GM18870 (cell line): ENCODE data around the gene SEC63.
A peak's percentile ranks its signal among the peaks of the same experiment; 100 is the strongest.
"Not testable (repeated sequence)": the region's sequence is repeated elsewhere in the genome, so short reads cannot be mapped to it uniquely, and the experiment has no call there.

Source experiments
- ATAC-seq: cut with Tn5 transposase; IDR thresholded peaks from one replicate; pipeline ENCODE4 v1.9.1; 2021; ENCODE audit warnings: moderate library complexity; ENCODE audit not compliant: unreplicated experiment

The SEC63 gene

DNA sequence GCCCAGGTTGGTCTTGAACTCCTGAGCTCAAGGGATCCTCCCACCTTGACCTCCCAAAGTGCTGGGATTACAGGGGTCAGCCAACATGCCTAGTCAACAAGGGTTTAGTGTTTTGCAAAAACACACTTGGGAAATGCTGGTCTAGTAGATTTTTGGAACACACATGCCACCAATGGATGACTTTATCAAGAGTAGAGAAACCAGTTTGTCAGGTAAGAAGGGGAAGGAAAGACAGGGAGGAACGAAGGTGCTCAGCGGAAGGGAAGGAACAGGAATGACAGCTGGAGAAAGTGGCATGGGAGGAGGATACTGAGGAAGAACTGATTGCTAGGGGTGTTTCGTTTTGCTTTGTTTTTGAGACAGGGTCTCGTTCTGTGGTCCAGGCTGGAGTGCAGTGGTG, 15.6 kb upstream of the SEC63 start:
- no peak for ATAC-seq

DNA sequence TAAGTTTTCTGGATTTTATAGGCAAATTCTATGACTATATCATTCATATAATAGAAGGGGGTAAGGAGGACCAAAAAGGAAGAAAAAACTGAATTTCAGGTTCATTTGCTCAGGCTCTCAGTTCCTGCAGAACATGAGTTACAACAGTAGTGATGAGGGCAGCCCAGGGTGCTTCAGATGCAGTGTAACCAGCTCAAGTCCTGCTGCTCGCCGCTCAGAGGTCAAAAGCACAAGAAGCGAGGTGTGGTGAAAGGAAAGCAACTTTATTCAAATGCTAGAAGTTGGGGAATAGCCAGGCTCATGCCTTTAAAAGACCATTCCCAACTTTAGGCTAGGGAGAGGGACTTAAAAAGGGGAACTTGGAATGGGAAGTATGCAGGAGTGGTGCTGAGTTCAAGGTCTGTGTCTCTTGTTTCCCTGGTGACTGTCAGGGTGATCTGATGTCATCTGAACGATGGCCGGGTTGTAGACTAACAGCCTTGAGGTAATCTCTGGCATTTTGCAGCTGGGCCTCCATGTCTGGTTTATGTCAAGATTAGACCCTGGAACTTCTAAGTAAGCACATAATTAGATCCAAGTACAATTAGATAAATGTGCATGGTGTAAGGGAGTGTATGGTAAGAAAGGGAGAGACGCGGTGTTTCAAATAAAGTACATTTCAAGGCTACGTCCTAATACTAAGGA, 14.5 kb upstream of the SEC63 start:
- ATAC-seq: no peak

DNA sequence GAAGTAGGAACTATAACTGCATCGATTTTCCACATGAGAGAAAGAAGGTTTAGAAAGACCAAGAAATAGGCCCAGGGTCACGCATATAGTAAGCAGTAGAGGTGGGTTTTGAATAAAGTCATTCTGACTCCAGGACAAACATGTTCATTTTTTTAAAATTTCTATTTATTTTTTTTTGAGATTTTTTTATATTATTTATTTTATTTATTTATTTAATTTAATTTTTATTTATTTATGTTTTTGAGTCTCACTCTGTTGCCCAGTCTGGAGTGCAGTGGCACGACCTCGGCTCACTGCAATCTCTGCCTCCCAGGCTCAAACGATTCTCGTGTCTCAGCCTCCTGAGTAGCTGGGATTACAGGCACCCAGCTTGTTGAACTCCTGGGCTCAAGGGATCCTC, 13.2 kb upstream of the SEC63 start:
- ATAC-seq: no peak

- no peak for ATAC-seq
Measured at GRCh38 chr6:107970255-107970654, 12.2 kb upstream of the SEC63 start.

DNA sequence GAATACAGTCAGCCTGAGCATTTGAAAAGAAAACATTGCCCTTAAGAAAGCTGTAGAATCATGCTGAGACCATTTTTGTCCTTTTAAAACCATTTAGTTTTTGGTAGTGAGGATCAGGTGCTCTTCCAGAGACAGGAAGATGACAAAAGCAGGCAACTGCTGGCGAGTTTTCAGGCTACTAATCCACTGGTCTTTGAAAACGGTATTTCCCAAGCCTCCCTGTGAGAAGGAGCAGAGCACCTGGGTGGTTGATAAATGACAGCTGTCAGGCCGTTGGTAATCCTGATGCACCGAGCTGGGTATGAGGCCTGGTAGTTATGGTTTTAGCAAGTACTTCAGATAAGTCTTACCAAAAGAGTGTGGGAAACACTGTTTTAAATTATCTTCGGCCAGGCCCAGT, 10.1 kb upstream of the SEC63 start:
- ATAC-seq: no peak

DNA sequence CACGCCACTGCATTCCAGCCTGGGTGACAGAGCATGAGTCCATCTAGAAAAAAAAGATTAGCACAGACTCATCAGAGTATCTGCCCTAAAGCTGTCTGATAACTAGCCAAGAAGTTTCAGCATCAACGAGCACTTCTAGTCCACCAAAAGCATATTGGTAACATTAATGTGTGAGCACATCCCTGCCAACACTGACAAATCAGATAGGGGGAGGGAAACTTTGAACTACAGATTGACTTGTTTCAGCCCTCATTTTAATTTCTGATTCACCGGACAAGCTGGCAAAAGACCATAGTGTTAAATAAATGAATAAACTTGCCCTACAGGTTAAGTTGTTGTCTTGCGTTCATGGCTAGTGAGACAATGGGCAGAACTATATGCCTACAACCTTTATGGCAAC, 7.7 kb upstream of the SEC63 start:
- no peak for ATAC-seq

DNA sequence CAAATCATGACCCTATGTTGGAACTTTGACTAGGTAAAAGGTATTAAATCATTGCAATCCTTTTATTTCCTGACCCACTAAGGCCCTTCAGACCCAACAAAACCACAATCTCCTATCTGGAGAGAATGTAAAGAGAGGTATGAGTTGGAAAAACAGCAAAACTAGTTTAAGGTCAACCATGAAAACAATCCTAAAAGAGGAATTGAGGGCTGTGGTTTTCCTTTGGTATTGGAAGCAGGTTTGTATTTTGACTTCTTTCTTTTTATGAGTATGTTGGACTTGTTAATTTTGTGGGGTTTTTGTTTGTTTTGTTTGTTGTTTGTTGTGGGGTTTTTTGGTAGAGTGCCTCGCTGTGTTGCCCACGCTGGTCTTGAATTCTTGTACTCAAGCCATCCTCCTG, 4.7 kb upstream of the SEC63 start:
- ATAC-seq: no peak

DNA sequence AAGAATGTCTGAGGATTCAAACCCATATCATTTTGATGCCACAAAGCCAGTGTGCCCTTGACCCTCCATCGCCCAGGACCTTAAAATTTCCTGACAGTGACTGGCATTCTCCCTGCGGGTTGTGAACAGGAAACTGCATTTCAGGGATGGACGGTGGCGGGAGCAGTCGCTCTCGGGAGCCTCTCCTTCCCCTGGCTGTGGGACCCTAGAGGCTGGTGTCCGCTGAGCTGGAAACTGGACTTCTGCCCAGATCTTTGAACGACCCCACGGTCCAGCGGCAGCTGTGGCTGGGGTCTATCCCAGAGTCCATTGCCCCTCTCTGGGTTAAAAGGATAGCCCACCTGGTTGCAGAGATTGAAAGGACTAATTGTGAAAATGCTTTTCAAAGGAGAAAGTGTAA, 1.4 kb upstream of the SEC63 start:
- ATAC-seq: no peak

DNA sequence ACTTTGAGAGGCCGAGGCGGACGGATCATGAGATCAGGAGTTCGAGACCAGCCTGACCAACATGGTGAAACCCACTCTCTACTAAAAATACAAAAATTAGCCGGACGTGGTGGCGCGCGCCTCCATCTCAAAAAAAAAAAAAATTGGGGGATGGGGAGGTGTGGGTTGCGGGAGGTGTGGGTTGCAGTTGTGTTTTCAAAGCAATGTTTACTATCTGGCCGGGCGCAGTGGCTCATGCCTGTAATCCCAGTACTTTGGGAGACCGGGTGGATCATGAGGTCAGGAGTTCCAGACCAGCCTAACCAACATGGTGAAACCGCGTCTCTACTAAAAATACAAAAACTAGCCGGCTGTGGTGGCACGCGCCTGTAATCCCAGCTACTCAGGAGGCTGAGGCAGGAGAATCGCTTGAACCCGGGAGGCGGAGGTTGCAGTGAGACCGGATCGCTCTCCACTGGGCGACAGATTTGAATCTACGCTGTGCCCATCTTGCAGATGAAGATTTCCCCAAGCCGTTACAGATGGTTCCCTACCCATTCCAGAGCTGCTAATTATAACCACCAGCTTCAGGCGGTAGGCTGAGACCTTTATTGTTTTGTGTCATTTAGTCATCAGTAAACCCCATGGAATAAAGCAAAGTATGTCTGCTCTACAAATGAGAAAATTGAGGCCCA, 818 bp upstream of the SEC63 start:
- ATAC-seq: not testable (repeated sequence)

DNA sequence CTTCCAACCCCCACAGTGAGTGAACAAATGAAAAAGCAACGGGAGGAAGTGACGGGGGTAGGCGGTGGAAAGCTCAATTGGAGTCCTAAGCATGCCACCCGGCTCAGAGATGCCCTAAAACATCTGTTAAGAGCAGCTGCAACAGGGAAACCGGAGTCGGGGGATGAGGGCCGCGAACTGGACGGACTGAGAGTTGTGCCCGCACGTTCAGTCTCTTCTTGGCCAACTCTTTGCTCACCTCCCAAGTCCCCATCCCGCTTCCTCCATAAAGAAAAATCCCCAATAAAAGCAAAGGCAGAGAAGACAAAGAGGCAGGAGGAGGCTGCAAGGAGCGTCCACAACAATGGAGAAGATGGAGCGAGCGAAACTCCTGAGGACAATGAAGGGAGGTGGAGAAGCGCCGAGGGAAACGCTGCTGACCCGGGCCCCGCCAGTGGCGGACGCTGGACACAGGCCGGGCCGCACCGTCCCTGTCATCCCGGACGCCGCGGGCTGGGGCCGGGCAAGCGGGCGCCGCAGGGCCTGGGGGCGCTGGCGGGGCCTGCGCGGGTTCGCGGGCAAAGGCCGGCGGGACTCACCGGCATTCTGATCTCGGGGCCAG, 600 bp downstream of the SEC63 start:
- peak; percentile 16 for ATAC-seq

- ATAC-seq: no peak
Measured at GRCh38 chr6:107956586-107957307, 1.3 kb downstream of the SEC63 start.

DNA sequence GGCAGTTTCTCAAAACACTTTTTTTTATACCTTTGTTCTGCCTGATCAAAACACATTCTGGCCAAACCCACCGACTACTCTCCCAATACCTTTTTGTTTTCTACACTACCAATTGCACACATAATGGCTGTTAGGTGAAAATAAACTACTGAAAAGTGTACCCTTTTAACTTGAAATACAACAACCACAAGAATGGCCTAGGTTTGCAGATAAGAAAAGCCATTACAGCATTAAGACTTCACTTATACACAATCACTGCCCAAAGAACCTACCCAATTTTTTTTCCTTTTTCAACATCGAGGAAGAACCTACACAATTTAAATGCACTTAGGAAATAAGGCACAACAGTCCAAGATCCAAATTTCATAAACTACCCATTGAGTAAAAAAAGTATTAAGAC, 1.8 kb downstream of the SEC63 start:
- no peak for ATAC-seq

GRCh38 chr6:107953858-107954414, 4.1 kb downstream of the SEC63 start:
- ATAC-seq: not testable (repeated sequence)

DNA sequence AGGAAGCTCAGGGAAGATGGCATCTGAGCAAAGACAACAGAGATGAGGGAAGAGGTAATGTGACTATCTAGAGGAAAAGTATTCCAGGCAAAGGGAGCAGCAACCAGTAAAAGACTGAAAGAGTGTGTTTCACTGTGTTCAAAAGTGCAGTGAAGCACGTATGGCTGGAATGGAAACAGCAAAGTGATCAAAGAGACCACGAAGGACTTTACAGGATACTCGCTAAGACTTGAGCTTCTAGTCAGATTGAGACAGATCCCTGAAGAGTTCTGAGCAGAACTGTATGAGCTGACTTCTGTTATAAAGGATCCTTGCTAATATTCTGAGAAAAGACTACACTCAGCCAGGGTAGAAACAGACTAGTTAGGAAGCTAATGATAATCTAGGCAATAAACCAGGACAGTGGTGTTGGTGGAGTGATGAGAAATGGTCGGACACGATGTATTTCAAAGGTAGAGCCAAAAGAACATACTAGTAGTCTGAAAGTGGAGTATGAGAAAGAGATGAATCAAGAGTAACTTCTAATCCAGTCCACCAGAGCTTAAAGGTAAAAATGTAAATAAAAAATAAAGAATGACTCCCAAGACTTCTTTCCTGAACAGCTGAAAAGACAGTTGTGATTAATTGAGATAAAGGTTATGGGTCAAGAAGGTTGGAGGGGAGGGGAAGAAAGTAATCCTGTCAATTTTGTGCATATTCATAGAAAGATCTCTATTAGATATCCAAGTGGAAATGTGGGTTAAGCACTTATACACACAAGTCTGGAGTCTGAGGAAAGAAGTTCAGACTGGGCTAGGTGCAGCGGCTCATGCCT, 14.2 kb downstream of the SEC63 start:
- ATAC-seq: no peak

DNA sequence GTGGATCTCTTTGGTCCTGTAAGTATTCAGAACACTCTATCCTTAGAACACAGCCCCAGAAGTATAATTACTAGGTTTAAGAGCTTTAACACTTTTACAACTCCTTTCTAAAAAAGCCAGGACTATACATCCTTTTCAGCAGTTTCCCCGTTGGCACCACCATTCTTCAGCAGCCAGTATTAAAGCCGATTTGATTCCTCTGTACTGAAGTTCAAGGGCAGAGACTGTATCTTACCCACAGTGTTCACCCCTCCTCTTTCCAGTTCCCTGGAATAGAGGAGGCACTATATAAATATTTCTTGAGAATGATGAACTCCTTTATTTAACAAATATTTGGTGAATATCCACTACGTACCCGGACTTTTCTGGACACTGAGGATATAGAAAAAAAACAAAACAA, 15.9 kb downstream of the SEC63 start:
- no peak for ATAC-seq

GRCh38 chr6:107941627-107942026, 16.4 kb downstream of the SEC63 start:
- ATAC-seq: no peak

DNA sequence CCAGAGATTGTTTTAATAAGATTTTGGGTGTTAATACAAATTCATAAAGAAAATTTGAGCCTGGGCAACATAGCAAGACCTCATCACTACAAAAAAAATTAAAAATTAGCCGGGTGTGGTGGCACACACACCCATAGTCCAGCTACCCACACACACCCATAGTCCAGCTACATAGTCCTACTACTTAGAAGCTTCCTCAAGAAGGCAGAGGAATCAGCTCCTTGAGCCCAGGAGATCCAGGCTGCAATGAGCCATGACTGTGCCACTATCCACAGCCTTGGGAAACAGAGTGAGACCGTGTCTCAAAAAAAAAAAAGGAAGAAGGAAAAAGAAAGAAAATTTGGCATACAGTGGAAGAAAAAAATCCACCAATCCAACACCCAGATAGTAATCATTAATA, 16.8 kb downstream of the SEC63 start:
- ATAC-seq: no peak

DNA sequence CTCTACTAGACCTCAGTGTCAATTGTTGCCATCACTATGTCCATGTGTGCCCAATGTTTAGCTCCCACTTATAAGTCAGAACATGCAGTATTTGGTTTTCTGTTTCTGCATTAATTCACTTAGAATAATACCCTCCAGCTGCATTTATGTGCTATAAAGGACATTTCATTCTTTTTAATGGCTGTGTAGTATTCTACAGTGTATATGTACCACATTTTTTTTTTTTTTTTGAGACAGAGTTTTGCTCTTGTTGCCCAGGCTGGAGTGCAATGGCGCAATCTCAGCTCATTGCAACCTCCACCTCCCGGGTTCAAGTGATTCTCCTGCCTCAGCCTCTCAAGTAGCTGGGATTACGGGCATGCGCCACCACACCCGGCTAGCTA, 21.1 kb downstream of the SEC63 start:
- ATAC-seq: not testable (repeated sequence)

GRCh38 chr6:107936162-107936909, 21.7 kb downstream of the SEC63 start:
- ATAC-seq: no peak

- ATAC-seq: not testable (repeated sequence)
Measured at GRCh38 chr6:107934229-107934628, 23.8 kb downstream of the SEC63 start.
